GM23338 (cell line): Measurements from ENCODE around the gene TRIM37.
"Not testable (repeated sequence)": the region's sequence is repeated elsewhere in the genome, so short reads cannot be mapped to it uniquely, and the experiment has no call there.

Source experiments
- CREB1 ChIP-seq: fragments of 250-450 bp; sonication (Bioruptor Pico); IDR thresholded peaks from 2 replicates; pipeline ENCODE4 v1.5.0; 2020; ENCODE audit warnings: low read depth, mild to moderate bottlenecking, moderate library complexity
- CTCF ChIP-seq, 2 experiments: fragments of 200-600 bp in 1 of 2; sonication (generic) in 1 of 2; conservative IDR thresholded peaks; 2 replicates each; pipeline versions ENCODE4 v1.5.1 to v1.6.1; 2016 to 2017; ENCODE audit warnings: antibody characterized with exemption in 2 of 2, low read depth in 2 of 2, mild to moderate bottlenecking in 2 of 2, moderate library complexity in 1 of 2
- ETS1 ChIP-seq: IDR thresholded peaks from 2 replicates; pipeline ENCODE4 v1.6.1; 2016; ENCODE audit warnings: antibody characterized with exemption
- EZH2 ChIP-seq: fragments of 200-600 bp; sonication (generic); IDR thresholded peaks from one replicate; pipeline ENCODE4 v1.8.0; 2017; ENCODE audit warnings: antibody characterized with exemption, mild to moderate bottlenecking, low read depth; ENCODE audit not compliant: unreplicated experiment
- EZH2phosphoT487 ChIP-seq: fragments of 200-600 bp; sonication (generic); IDR thresholded peaks from one replicate; pipeline ENCODE4 v1.8.1; 2018; ENCODE audit warnings: antibody characterized with exemption; ENCODE audit not compliant: unreplicated experiment
- JUNB ChIP-seq: IDR thresholded peaks from one replicate; pipeline ENCODE4 v1.6.1; 2016; ENCODE audit warnings: antibody characterized with exemption; ENCODE audit not compliant: unreplicated experiment
- NANOG ChIP-seq: IDR thresholded peaks from 2 replicates; pipeline ENCODE4 v1.6.1; 2016; ENCODE audit warnings: antibody characterized with exemption, borderline replicate concordance
- POLR2AphosphoS5 ChIP-seq: IDR thresholded peaks from 2 replicates; pipeline ENCODE4 v1.6.1; 2016; ENCODE audit warnings: antibody characterized with exemption, low read depth
- REST ChIP-seq: IDR thresholded peaks from one replicate; pipeline ENCODE4 v1.6.1; 2018; ENCODE audit warnings: antibody characterized with exemption; ENCODE audit not compliant: unreplicated experiment
- STAT1 ChIP-seq: IDR thresholded peaks from one replicate; pipeline ENCODE4 v1.6.1; 2016; ENCODE audit warnings: antibody characterized with exemption; ENCODE audit not compliant: unreplicated experiment
- ZNF114 ChIP-seq: fragments of 250-450 bp; sonication (Bioruptor Pico); IDR thresholded peaks from 2 replicates; pipeline ENCODE4 v1.5.0; 2020; ENCODE audit warnings: mild to moderate bottlenecking, moderate library complexity

- not testable (repeated sequence) for TF ChIP-seq CTCF (conservative IDR thresholded peaks at IDR 0.05; ENCODE audit: low read depth in 2 of 2); CREB1; POLR2AphosphoS5; EZH2; ZNF114 (CRISPR knock-in tag); REST; EZH2phosphoT487; JUNB; ETS1; NANOG; STAT1
These were observed 152.3 kb downstream of the TRIM37 start for GRCh38 chr17:58954358-58954757.
